HCT116 (cell line): ENCODE results near the gene CTBP2.

Experiments used
- EZH2phosphoT487 ChIP-seq: fragments of 200-600 bp; IDR thresholded peaks from 2 replicates; pipeline ENCODE4 v1.6.1; 2018; ENCODE audit warnings: antibody characterized with exemption, borderline replicate concordance
- MAX ChIP-seq: IDR thresholded peaks from 2 replicates; pipeline ENCODE4 v1.6.1; 2012
- POLR2A ChIP-seq: IDR thresholded peaks from 2 replicates; pipeline ENCODE4 v1.7.0; 2011; ENCODE audit warnings: borderline replicate concordance; ENCODE audit not compliant: insufficient read depth, insufficient read length; ENCODE audit errors: extremely low read depth
- POLR2AphosphoS5 ChIP-seq: IDR thresholded peaks from 2 replicates; pipeline ENCODE4 v1.6.1; 2011; ENCODE audit warnings: mild to moderate bottlenecking, low read depth, low read length, moderate library complexity
- ZFX ChIP-seq: fragments of 450-650 bp; IDR thresholded peaks from 2 replicates; pipeline ENCODE4 v1.6.1; 2017
- TF ChIP-seq, protein P1 (sequence below), 3 experiments: fragments of 200-600 bp in 1 of 3; sonication (generic) in 1 of 3; IDR thresholded peaks in 2 of 3; conservative IDR thresholded peaks in 1 of 3; 2 replicates each; pipeline ENCODE4 v1.5.1; 2012 to 2017; ENCODE audit warnings: low read depth in 2 of 3, low read length in 2 of 3, antibody characterized with exemption in 1 of 3, borderline replicate concordance in 1 of 3, control low read depth in 1 of 3, mild to moderate bottlenecking in 1 of 3, mixed read lengths in 1 of 3, mixed run types in 1 of 3, moderate library complexity in 1 of 3; ENCODE audit not compliant: insufficient read depth in 1 of 3

- TF ChIP-seq, protein P1, sequence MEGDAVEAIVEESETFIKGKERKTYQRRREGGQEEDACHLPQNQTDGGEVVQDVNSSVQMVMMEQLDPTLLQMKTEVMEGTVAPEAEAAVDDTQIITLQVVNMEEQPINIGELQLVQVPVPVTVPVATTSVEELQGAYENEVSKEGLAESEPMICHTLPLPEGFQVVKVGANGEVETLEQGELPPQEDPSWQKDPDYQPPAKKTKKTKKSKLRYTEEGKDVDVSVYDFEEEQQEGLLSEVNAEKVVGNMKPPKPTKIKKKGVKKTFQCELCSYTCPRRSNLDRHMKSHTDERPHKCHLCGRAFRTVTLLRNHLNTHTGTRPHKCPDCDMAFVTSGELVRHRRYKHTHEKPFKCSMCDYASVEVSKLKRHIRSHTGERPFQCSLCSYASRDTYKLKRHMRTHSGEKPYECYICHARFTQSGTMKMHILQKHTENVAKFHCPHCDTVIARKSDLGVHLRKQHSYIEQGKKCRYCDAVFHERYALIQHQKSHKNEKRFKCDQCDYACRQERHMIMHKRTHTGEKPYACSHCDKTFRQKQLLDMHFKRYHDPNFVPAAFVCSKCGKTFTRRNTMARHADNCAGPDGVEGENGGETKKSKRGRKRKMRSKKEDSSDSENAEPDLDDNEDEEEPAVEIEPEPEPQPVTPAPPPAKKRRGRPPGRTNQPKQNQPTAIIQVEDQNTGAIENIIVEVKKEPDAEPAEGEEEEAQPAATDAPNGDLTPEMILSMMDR (IDR thresholded peaks at IDR 0.05 in 2 of 3, conservative IDR thresholded peaks at IDR 0.05 in 1 of 3; ENCODE audit: borderline replicate concordance in 1 of 3, insufficient read depth in 1 of 3, low read depth in 2 of 3, low read length in 2 of 3), result no peak
- TF ChIP-seq POLR2A (no peak), ZFX (no peak; the same call in 1 of the 2 replicates), POLR2AphosphoS5 (no peak), EZH2phosphoT487 (no peak), MAX (no peak)
These were observed 84.1 kb downstream of the CTBP2 start for GRCh38 chr10:125076121-125076825.
